Activated CD8-positive, alpha-beta T cell treated with anti-CD3 and anti-CD28 coated beads for 36 hours (primary cell): ENCODE results near the gene ARMH4. TPM values are rescaled to one million over a fixed set of nuclear protein-coding genes. Genes with fewer than 3 reads are reported as not detected.
"Not testable (repeated sequence)": the region's sequence is repeated elsewhere in the genome, so short reads cannot be mapped to it uniquely, and the experiment has no call there.

Experiments
- ATAC-seq: fragments of 200-7000 bp; cut with Tn5 transposase; one replicate; pipeline ENCODE4 v1.10.0; 2021; ENCODE audit warnings: mild to moderate bottlenecking, moderate library complexity
- CTCF ChIA-PET: fragments of 350-600 bp; sonication (Branson Sonifier 250); formaldehyde crosslinking; loops from one replicate; lab custom pipeline; 2021; ENCODE audit warnings: antibody characterized with exemption; lab: Charles Lee
- POLR2A ChIA-PET: fragments of 350-600 bp; sonication (Branson Sonifier 250); formaldehyde crosslinking; loops from one replicate; lab custom pipeline; 2021; ENCODE audit warnings: antibody characterized with exemption; lab: Charles Lee
- DNase-seq: peaks from one replicate; pipeline ENCODE4 v3.0.0-alpha.2; 2020
- H3K27ac Mint-ChIP-seq: one replicate; pipeline ENCODE4 v1.8.0; 2021; ENCODE audit warnings: mild to moderate bottlenecking, mixed read lengths
- H3K27me3 Mint-ChIP-seq: one replicate; pipeline ENCODE4 v1.8.0; 2021; ENCODE audit warnings: mixed read lengths
- H3K36me3 Mint-ChIP-seq: one replicate; pipeline ENCODE4 v1.8.0; 2021; ENCODE audit warnings: low read depth, mixed read lengths
- H3K4me1 Mint-ChIP-seq: one replicate; pipeline ENCODE4 v1.8.0; 2021; ENCODE audit warnings: low read depth, mixed read lengths
- H3K4me3 Mint-ChIP-seq: one replicate; pipeline ENCODE4 v1.8.0; 2021; ENCODE audit warnings: mild to moderate bottlenecking, moderate library complexity, mixed read lengths
- H3K9me3 Mint-ChIP-seq: one replicate; pipeline ENCODE4 v1.8.0; 2021; ENCODE audit warnings: mixed read lengths
- intact Hi-C: fragments of 100-400 bp; cut with micrococcal nuclease; formaldehyde crosslinking; loops from one replicate; pipeline ENCODE4 v1.10.0; 2022
- total RNA-seq, 2 experiments: library from RNA; stranded (reverse); gene quantifications; one replicate each; pipeline ENCODE4 v1.2.3, GENCODE V29; 2021
- TF ChIP-seq, protein P1 (sequence below): fragments of 200-600 bp; IDR thresholded peaks from one replicate; pipeline ENCODE4 v1.8.0; 2022; ENCODE audit warnings: antibody characterized with exemption, mild to moderate bottlenecking

ARMH4 gene
- total RNA-seq, 2 experiments from 2014 or later = not detected

- Mint-ChIP-seq H3K36me3 (no peaks in the 10 kb centered on the region), H3K27ac (no peak overlapping the region), H3K4me3 (no peak overlapping the region), H3K27me3 (peaks cover 4% of the 10 kb centered on the region), H3K9me3 (peaks cover 11% of the 10 kb centered on the region), H3K4me1 (no peaks in the 10 kb centered on the region)
- POLR2A ChIA-PET = no interaction called here
- TF ChIP-seq, protein P1, sequence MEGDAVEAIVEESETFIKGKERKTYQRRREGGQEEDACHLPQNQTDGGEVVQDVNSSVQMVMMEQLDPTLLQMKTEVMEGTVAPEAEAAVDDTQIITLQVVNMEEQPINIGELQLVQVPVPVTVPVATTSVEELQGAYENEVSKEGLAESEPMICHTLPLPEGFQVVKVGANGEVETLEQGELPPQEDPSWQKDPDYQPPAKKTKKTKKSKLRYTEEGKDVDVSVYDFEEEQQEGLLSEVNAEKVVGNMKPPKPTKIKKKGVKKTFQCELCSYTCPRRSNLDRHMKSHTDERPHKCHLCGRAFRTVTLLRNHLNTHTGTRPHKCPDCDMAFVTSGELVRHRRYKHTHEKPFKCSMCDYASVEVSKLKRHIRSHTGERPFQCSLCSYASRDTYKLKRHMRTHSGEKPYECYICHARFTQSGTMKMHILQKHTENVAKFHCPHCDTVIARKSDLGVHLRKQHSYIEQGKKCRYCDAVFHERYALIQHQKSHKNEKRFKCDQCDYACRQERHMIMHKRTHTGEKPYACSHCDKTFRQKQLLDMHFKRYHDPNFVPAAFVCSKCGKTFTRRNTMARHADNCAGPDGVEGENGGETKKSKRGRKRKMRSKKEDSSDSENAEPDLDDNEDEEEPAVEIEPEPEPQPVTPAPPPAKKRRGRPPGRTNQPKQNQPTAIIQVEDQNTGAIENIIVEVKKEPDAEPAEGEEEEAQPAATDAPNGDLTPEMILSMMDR = no peak
- intact Hi-C loops = no loop called here
- CTCF ChIA-PET = no interaction called here
- no peak for DNase-seq
- ATAC-seq = no peak
Measured at GRCh38 chr14:58130116-58130782, 21.8 kb downstream of the ARMH4 start.

GRCh38 chr14:58129208-58129607 lies 22.8 kb downstream of the ARMH4 start:
- Mint-ChIP-seq H3K36me3 (no peaks in the 10 kb centered on the region), H3K4me1 (no peaks in the 10 kb centered on the region), H3K9me3 (peaks cover 13% of the 10 kb centered on the region), H3K27ac (no peak overlapping the region), H3K27me3 (peaks cover 4% of the 10 kb centered on the region), H3K4me3 (no peak overlapping the region)
- intact Hi-C loops = no loop called here
- DNase-seq (no peak), ATAC-seq (no peak)
- ChIA-PET POLR2A (no interaction called here), CTCF (no interaction called here)
- TF ChIP-seq, protein P1 = no peak

DNA sequence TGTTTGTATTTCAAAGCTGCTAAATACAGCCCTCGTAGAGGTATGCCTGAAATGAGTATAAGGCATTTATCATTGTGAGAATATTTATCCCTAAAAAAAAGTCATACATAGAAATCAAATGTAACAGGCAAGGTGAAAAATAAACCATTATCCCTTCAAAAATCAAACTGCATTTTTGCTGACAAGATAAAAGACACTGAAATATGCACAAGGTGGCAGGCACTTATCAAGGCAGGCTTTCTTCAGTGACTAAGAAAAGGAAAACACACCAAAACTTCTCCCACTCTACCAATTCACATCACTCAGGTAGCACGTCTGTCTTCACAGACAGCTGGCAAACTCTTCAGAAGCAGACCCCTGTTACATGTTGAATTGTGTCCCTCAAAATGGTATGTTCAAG lies 23.6 kb downstream of the ARMH4 start:
- intact Hi-C loops = no loop called here
- Mint-ChIP-seq H3K4me3 (no peak overlapping the region), H3K4me1 (no peaks in the 10 kb centered on the region), H3K36me3 (no peaks in the 10 kb centered on the region), H3K27me3 (peaks cover 4% of the 10 kb centered on the region), H3K9me3 (peaks cover 13% of the 10 kb centered on the region), H3K27ac (no peak overlapping the region)
- DNase-seq (no peak), ATAC-seq (no peak)
- CTCF ChIA-PET = no interaction called here
- POLR2A ChIA-PET = no interaction called here
- TF ChIP-seq, protein P1 = no peak

DNA sequence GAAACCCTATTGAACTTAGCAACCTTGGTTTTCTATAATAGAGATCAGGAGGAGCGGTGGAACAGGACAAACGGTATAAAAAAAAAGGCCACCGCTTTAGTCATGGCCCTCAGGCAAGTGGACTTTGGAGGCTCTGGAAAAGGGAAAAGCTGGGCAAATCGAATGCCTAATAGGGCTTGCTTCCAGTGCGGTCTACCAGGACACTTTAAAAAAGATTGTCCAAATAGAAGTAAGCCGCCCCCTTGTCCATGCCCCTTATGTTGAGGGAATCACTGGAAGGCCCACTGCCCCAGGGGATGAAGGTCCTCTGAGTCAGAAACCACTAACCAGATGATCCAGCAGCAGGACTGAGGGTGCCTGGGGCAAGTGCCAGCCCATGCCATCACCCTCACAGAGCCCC lies 29.5 kb downstream of the ARMH4 start:
- CTCF ChIA-PET, DNase-seq, POLR2A ChIA-PET, H3K27ac Mint-ChIP-seq, H3K4me1 Mint-ChIP-seq, ATAC-seq, intact Hi-C loops, H3K4me3 Mint-ChIP-seq, H3K27me3 Mint-ChIP-seq, H3K36me3 Mint-ChIP-seq: not testable (repeated sequence)
- peaks cover 13% of the 10 kb centered on the region for H3K9me3 Mint-ChIP-seq

DNA sequence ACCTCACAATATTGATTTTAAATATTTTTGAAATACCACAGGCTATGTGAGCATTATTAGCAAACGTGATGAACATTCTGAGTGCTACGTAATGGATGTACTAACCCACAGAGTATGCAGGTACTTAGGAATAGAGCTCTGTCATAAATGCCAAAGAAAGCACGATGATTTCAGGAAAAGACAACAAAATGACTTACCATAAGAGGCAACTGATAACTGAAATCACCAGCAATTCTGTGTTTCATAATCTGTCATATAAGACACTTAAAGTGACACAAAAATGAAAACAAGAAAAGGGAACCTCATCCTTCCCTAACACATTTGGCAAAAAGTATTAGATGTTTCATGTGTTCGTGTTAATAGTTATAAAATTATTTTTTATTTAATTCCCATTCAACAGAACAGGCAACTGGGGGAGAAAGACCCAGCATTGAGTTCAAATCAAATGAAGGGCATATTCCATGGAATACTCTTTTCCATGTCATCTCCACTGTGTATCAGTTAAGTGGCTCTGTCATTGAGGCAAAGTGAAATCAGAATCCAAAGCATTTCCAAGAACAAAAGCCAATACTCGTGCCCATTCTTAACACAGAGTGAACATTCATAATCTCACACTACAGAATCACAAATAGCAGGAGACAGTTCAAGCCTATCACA lies 30.4 kb downstream of the ARMH4 start:
- CTCF ChIA-PET = interaction anchor here (1.2 kb wide), 1 partner anchor 13 kb away, joined by 4 read pairs; no protein-coding TSS in a partner anchor
- peaks cover 13% of the 10 kb centered on the region for H3K9me3 Mint-ChIP-seq
- intact Hi-C loops = no loop called here
- POLR2A ChIA-PET = no interaction called here
- H3K27ac Mint-ChIP-seq = no peak overlapping the region
- DNase-seq (no peak), ATAC-seq (no peak)
- no peak overlapping the region for H3K4me3 Mint-ChIP-seq
- no peaks in the 10 kb centered on the region for H3K4me1 Mint-ChIP-seq
- peaks cover 6% of the 10 kb centered on the region for H3K27me3 Mint-ChIP-seq
- TF ChIP-seq, protein P1 = no peak
- H3K36me3 Mint-ChIP-seq = no peaks in the 10 kb centered on the region
